Measurements from ENCODE around the gene GSK3B.

GSK3B gene

GRCh38 chr3:119808843-119809242, 285.4 kb downstream of the GSK3B start:
- no peak for DNase-seq (ENCODE audit: low read depth)
- H3K4me3 ChIP-seq (ENCODE audit: low read depth, low read length) = no peak overlapping the region
- no peak for TF ChIP-seq CTCF (conservative IDR thresholded peaks at IDR 0.05; ENCODE audit: low read depth, low read length)

- no peak for TF ChIP-seq CTCF (conservative IDR thresholded peaks at IDR 0.05; ENCODE audit: low read depth, low read length)
- H3K4me3 ChIP-seq (ENCODE audit: low read depth, low read length) = no peak overlapping the region
- no peak for DNase-seq (ENCODE audit: low read depth)
These were observed 286.0 kb downstream of the GSK3B start for GRCh38 chr3:119808244-119808643.

- no peak for TF ChIP-seq CTCF (conservative IDR thresholded peaks at IDR 0.05; ENCODE audit: low read depth, low read length)
- H3K4me3 ChIP-seq (ENCODE audit: low read depth, low read length) = no peak overlapping the region
- DNase-seq (ENCODE audit: low read depth) = no peak
These were observed 293.4 kb downstream of the GSK3B start for GRCh38 chr3:119800844-119801243.

GRCh38 chr3:119796785-119797184, 297.5 kb downstream of the GSK3B start:
- DNase-seq (ENCODE audit: low read depth) = no peak
- no peak for TF ChIP-seq CTCF (conservative IDR thresholded peaks at IDR 0.05; ENCODE audit: low read depth, low read length)
- no peak overlapping the region for H3K4me3 ChIP-seq (ENCODE audit: low read depth, low read length)

- H3K4me3 ChIP-seq (ENCODE audit: low read depth, low read length) = no peak overlapping the region
- DNase-seq (ENCODE audit: low read depth) = no peak
- no peak for TF ChIP-seq CTCF (conservative IDR thresholded peaks at IDR 0.05; ENCODE audit: low read depth, low read length)
These were observed 297.9 kb downstream of the GSK3B start for GRCh38 chr3:119796368-119796767.

- H3K4me3 ChIP-seq (ENCODE audit: low read depth, low read length) = no peak overlapping the region
- TF ChIP-seq CTCF (conservative IDR thresholded peaks at IDR 0.05; ENCODE audit: low read depth, low read length) = no peak
- no peak for DNase-seq (ENCODE audit: low read depth)
These were observed 298.4 kb downstream of the GSK3B start for GRCh38 chr3:119795849-119796248.

GRCh38 chr3:119794971-119795612, 299.2 kb downstream of the GSK3B start:
- no peak for TF ChIP-seq CTCF (conservative IDR thresholded peaks at IDR 0.05; ENCODE audit: low read depth, low read length)
- peak; percentile 16 for DNase-seq (ENCODE audit: low read depth)
- no peak overlapping the region for H3K4me3 ChIP-seq (ENCODE audit: low read depth, low read length)

All from choroid plexus epithelial cell (primary cell).